Mucosa of gallbladder (tissue), 1 donor: Measurements from ENCODE around the gene PHRF1. TPM values are rescaled to one million over a fixed set of nuclear protein-coding genes. Genes with fewer than 3 reads are reported as not detected.
"Not testable (repeated sequence)": the region's sequence is repeated elsewhere in the genome, so short reads cannot be mapped to it uniquely, and the experiment has no call there.

ENCODE experiments used
- DNase-seq: peaks from one replicate; pipeline ENCODE4 v3.0.0-alpha.2; 2020; ENCODE audit warnings: low spot score
- total RNA-seq: library from RNA; stranded (reverse); gene quantifications from one replicate; pipeline ENCODE4 v1.2.1, GENCODE V29; 2021
- donor health status: DM: no; HTN: no; CAD: no.

The PHRF1 gene
- total RNA-seq, 1 donor from 2014 or later, result 38.1 TPM

GRCh38 chr11:559020-559620, 17.1 kb upstream of the PHRF1 start:
- no peak for DNase-seq

GRCh38 chr11:559712-560304, 16.5 kb upstream of the PHRF1 start:
- DNase-seq, result peak; percentile 78

- DNase-seq, result peak; percentile 95
Measured at GRCh38 chr11:560305-561147, 15.7 kb upstream of the PHRF1 start, which contains the start of the genes LMNTD2 and RASSF7. Gene LMNTD2, minus strand, starts transcription at chr11:560738. Its CDS starts 22 bp downstream, at chr11:560716. Gene RASSF7, plus strand, starts transcription at chr11:560970. Its CDS starts 799 bp downstream, at chr11:561769.

- peak; percentile 90 for DNase-seq
Measured at GRCh38 chr11:561148-562003, 14.9 kb upstream of the PHRF1 start.

GRCh38 chr11:562046-562645, 14.1 kb upstream of the PHRF1 start:
- DNase-seq, result no peak

GRCh38 chr11:563066-563811, 13.0 kb upstream of the PHRF1 start:
- no peak for DNase-seq

- no peak for DNase-seq
Measured at GRCh38 chr11:563812-564578, 12.3 kb upstream of the PHRF1 start.

- no peak for DNase-seq
Measured at GRCh38 chr11:565921-566509, 10.3 kb upstream of the PHRF1 start.

GRCh38 chr11:567011-567628, 9.2 kb upstream of the PHRF1 start:
- no peak for DNase-seq

- DNase-seq, result no peak
Measured at GRCh38 chr11:567629-568292, 8.5 kb upstream of the PHRF1 start.

GRCh38 chr11:568306-569157, 7.7 kb upstream of the PHRF1 start:
- peak; percentile 94 for DNase-seq

GRCh38 chr11:569158-569885, 6.9 kb upstream of the PHRF1 start:
- DNase-seq, result no peak

GRCh38 chr11:571802-572185, 4.5 kb upstream of the PHRF1 start:
- DNase-seq, result no peak

- DNase-seq, result no peak
Measured at GRCh38 chr11:573146-573759, 3.0 kb upstream of the PHRF1 start.

- DNase-seq, result not testable (repeated sequence)
Measured at GRCh38 chr11:574031-574570, 2.2 kb upstream of the PHRF1 start.
